Umbilical cord (tissue), 2 donors: Measurements from ENCODE around the gene VWA1. TPM values are rescaled to one million over a fixed set of nuclear protein-coding genes. Genes with fewer than 3 reads are reported as not detected.
"Not testable (repeated sequence)": the region's sequence is repeated elsewhere in the genome, so short reads cannot be mapped to it uniquely, and the experiment has no call there.

ENCODE experiments used
- DNase-seq: peaks from one replicate; pipeline ENCODE4 v3.0.0-alpha.2; 2015; ENCODE audit warnings: low spot score
- total RNA-seq: library from RNA; depleted of rRNA; stranded (reverse); fragments of >200 nt; gene quantifications from one replicate; pipeline ENCODE4 v1.2.3, GENCODE V29; 2014; ENCODE audit warnings: low replicate concordance; ENCODE audit not compliant: insufficient read depth

Gene VWA1
- total RNA-seq, 1 donor from 2014 or later, result 58.7 TPM

- not testable (repeated sequence) for DNase-seq
Measured at GRCh38 chr1:1455934-1456333, 20.4 kb downstream of the VWA1 start.

- not testable (repeated sequence) for DNase-seq
Measured at GRCh38 chr1:1456683-1457255, 21.3 kb downstream of the VWA1 start.

- DNase-seq, result not testable (repeated sequence)
Measured at GRCh38 chr1:1459156-1459555, 23.7 kb downstream of the VWA1 start.

GRCh38 chr1:1459711-1460110 lies 24.2 kb downstream of the VWA1 start:
- DNase-seq, result not testable (repeated sequence)

- DNase-seq, result no peak
Measured at GRCh38 chr1:1460540-1461130, 25.1 kb downstream of the VWA1 start.

GRCh38 chr1:1461721-1462317 lies 26.3 kb downstream of the VWA1 start:
- no peak for DNase-seq

GRCh38 chr1:1462318-1462966 lies 27.0 kb downstream of the VWA1 start:
- peak; percentile 34 for DNase-seq

- no peak for DNase-seq
Measured at GRCh38 chr1:1463312-1463711, 27.8 kb downstream of the VWA1 start.

GRCh38 chr1:1468196-1468985 lies 32.9 kb downstream of the VWA1 start:
- not testable (repeated sequence) for DNase-seq

- no peak for DNase-seq
Measured at GRCh38 chr1:1470626-1471388, 35.3 kb downstream of the VWA1 start.

- peak; percentile 96 for DNase-seq
Measured at GRCh38 chr1:1471389-1472052, 36.0 kb downstream of the VWA1 start, which contains the start of gene ATAD3B. Gene ATAD3B, plus strand, starts transcription at chr1:1471765. Its CDS starts 120 bp downstream, at chr1:1471885.

- not testable (repeated sequence) for DNase-seq
Measured at GRCh38 chr1:1472053-1472876, 36.8 kb downstream of the VWA1 start.

GRCh38 chr1:1476011-1476410 lies 40.5 kb downstream of the VWA1 start:
- DNase-seq, result not testable (repeated sequence)

- no peak for DNase-seq
Measured at GRCh38 chr1:1477206-1477605, 41.7 kb downstream of the VWA1 start.

- no peak for DNase-seq
Measured at GRCh38 chr1:1479547-1480487, 44.3 kb downstream of the VWA1 start.

- DNase-seq, result not testable (repeated sequence)
Measured at GRCh38 chr1:1480488-1480867, 45.0 kb downstream of the VWA1 start.

GRCh38 chr1:1481811-1482210 lies 46.3 kb downstream of the VWA1 start:
- not testable (repeated sequence) for DNase-seq

GRCh38 chr1:1482856-1483255 lies 47.4 kb downstream of the VWA1 start:
- no peak for DNase-seq
